Right lobe of liver (tissue), 6 donors: Measurements from ENCODE around the gene MAP7D1. TPM values are rescaled to one million over a fixed set of nuclear protein-coding genes. Genes with fewer than 3 reads are reported as not detected.
A peak's percentile ranks its signal among the peaks of the same experiment; 100 is the strongest.

Experiments used
- ATAC-seq, 4 donors: fragments of 200-7000 bp; cut with Tn5 transposase; one replicate each; pipeline ENCODE4 v1.9.1; 2020; ENCODE audit warnings: mild to moderate bottlenecking in 4 of 4, moderate library complexity in 4 of 4
- DNase-seq, 3 donors: peaks; one replicate each; pipeline ENCODE4 v3.0.0-alpha.2; 2020
- H3K27ac ChIP-seq, 3 donors: fragments of 200-600 bp; one replicate each; pipeline ENCODE4 v1.8.0; 2022
- H3K27me3 ChIP-seq, 2 donors: fragments of 200-600 bp; one replicate each; pipeline ENCODE4 v1.8.0; 2022
- H3K36me3 ChIP-seq, 4 donors: fragments of 200-600 bp; sonication (generic) in 1 of 4; one replicate each; pipeline versions ENCODE4 v1.5.1 to v1.8.0; 2017 to 2022; ENCODE audit warnings: control low read depth in 1 of 4
- H3K4me1 ChIP-seq, 4 donors: fragments of 200-600 bp; sonication (generic) in 1 of 4; one replicate each; pipeline versions ENCODE4 v1.5.1 to v1.8.0; 2017 to 2022; ENCODE audit warnings: control low read depth in 1 of 4
- H3K4me3 ChIP-seq, 3 donors: fragments of 200-600 bp; one replicate each; pipeline ENCODE4 v1.8.0; 2022
- H3K9me3 ChIP-seq, 4 donors: fragments of 200-600 bp; sonication (generic) in 1 of 4; one replicate each; pipeline versions ENCODE4 v1.5.1 to v1.8.0; 2017 to 2022; ENCODE audit warnings: control low read depth in 1 of 4
- CTCF ChIP-seq, 4 donors: fragments of 200-600 bp in 3 of 4; fragments of 450-650 bp in 1 of 4; IDR thresholded peaks; one replicate each; pipeline versions ENCODE4 v1.5.1 to v1.8.0; 2016 to 2022; ENCODE audit warnings: antibody characterized with exemption in 4 of 4, mild to moderate bottlenecking in 2 of 4
- POLR2A ChIP-seq: fragments of 450-650 bp; IDR thresholded peaks from one replicate; pipeline ENCODE4 v1.6.1; 2017; ENCODE audit warnings: antibody characterized with exemption, mild to moderate bottlenecking
- WGBS: methylation state at CpG from one replicate; pipeline ENCODE4 v1.1.6; 2018; ENCODE audit warnings: low coverage, low lambda C conversion rate; ENCODE audit not compliant: insufficient coverage; ENCODE audit errors: missing lambda C conversion rate; 5-methylcytosine and 5-hydroxymethylcytosine counted together
- intact Hi-C, 2 donors: fragments of 100-400 bp; cut with DNase I; formaldehyde crosslinking; loops; one replicate each; pipeline versions ENCODE4 v1.11.2 to v1.14.1; 2022
- total RNA-seq, 6 experiments: library from RNA; depleted of rRNA in 2 of 6; stranded (reverse); fragments of >200 nt in 2 of 6; fragmentation: NEBNext Ultra II Directional in 3 of 6; extraction: Animal tissue kit (Norgen Biotek cat#: 25700) in 3 of 6; gene quantifications; one replicate each; pipeline versions ENCODE4 v1.1.0 to v1.2.4, GENCODE V29; 2016 to 2023
- donor health status: DM: no; HTN: yes; CAD: no.
- donor health status: DM: no; HTN: no; CAD: no.
- donor health status: DM: no; HTN: no; CAD: no.
- donor health status: DM: no; HTN: yes; CAD: no.
- donor health status: DM: no; HTN: yes; CAD: no.

Gene MAP7D1
- total RNA-seq, 6 experiments from 2014 or later = 10.2 to 28.2 (median 15.8) TPM

- Histone ChIP-seq H3K27me3 (no peaks in the 10 kb centered on the region), H3K27ac (peak overlapping the region; percentile 84 to 92 (median 91)), H3K4me1 (peaks cover 0 to 31% (median 13%) of the 10 kb centered on the region in 4 donors), H3K9me3 (no peaks in the 10 kb centered on the region), H3K4me3 (peak overlapping the region; percentile 44 to 80 (median 79)), H3K36me3 (no peaks in the 10 kb centered on the region)
- DNase-seq = peak in 1 of 3 donors; percentile 45
- intact Hi-C loops = no loop called here
- no peak for ATAC-seq
- 75% methylated on average over 19 of the region's 33 CpGs for WGBS
- no peak for TF ChIP-seq POLR2A
- TF ChIP-seq CTCF (IDR thresholded peaks at IDR 0.05) = no peak
These were observed 66.8 kb downstream of the MAP7D1 start for GRCh38 chr1:36222481-36223380.

GRCh38 chr1:36223381-36223995 lies 67.5 kb downstream of the MAP7D1 start:
- 0% methylated on average over 16 of the region's 16 CpGs for WGBS
- H3K4me3 ChIP-seq = peak overlapping the region; percentile 44 to 80 (median 79)
- no peaks in the 10 kb centered on the region for H3K27me3 ChIP-seq
- ATAC-seq (peak in 2 of 4 donors; percentile 13 to 19), DNase-seq (peak in 1 of 3 donors; percentile 35)
- H3K9me3 ChIP-seq = no peaks in the 10 kb centered on the region
- peaks cover 0 to 3% (median 0%) of the 10 kb centered on the region in 4 donors for H3K36me3 ChIP-seq
- H3K27ac ChIP-seq = peak overlapping the region; percentile 84 to 92 (median 91)
- TF ChIP-seq CTCF (IDR thresholded peaks at IDR 0.05) (peak in 1 of 4 donors; percentile 10), POLR2A (no peak)
- intact Hi-C loops = no loop called here
- peaks cover 0 to 31% (median 13%) of the 10 kb centered on the region in 4 donors for H3K4me1 ChIP-seq

- H3K36me3 ChIP-seq = peaks cover 0 to 8% (median 0%) of the 10 kb centered on the region in 4 donors
- no peaks in the 10 kb centered on the region for H3K9me3 ChIP-seq
- H3K27ac ChIP-seq = peak within 1 kb of the TSS; percentile 90 to 92 (median 91)
- peak within 1 kb of the TSS; percentile 66 to 80 (median 79) for H3K4me3 ChIP-seq
- intact Hi-C loops = no loop called here
- DNase-seq = peak; percentile 100
- 0% methylated on average over 6 of the region's 45 CpGs for WGBS
- peaks cover 0 to 31% (median 13%) of the 10 kb centered on the region in 4 donors for H3K4me1 ChIP-seq
- peak; percentile 97 for TF ChIP-seq POLR2A
- no peak for TF ChIP-seq CTCF (IDR thresholded peaks at IDR 0.05)
- peak; percentile 94 to 97 (median 95) for ATAC-seq
- H3K27me3 ChIP-seq = no peaks in the 10 kb centered on the region
These were observed 68.1 kb downstream of the MAP7D1 start, which contains the start of gene THRAP3 for GRCh38 chr1:36223996-36224536. Gene THRAP3, plus strand, starts transcription at chr1:36224443. Its CDS starts 58,121 bp downstream, at chr1:36282564.

GRCh38 chr1:36224537-36225282 lies 68.8 kb downstream of the MAP7D1 start:
- Histone ChIP-seq H3K9me3 (no peaks in the 10 kb centered on the region), H3K4me1 (peaks cover 0 to 31% (median 13%) of the 10 kb centered on the region in 4 donors), H3K4me3 (peak overlapping the region; percentile 66 to 80 (median 79)), H3K27ac (peak overlapping the region; percentile 90 to 92 (median 91)), H3K36me3 (peaks cover 0 to 8% (median 0%) of the 10 kb centered on the region in 4 donors), H3K27me3 (no peaks in the 10 kb centered on the region)
- 0% methylated on average over 25 of the region's 29 CpGs for WGBS
- DNase-seq (peak; percentile 84 to 88 (median 85)), ATAC-seq (peak; percentile 72 to 82 (median 74))
- intact Hi-C loops = no loop called here
- TF ChIP-seq CTCF (IDR thresholded peaks at IDR 0.05) (peak in 3 of 4 donors; percentile 30 to 52 (median 33)), POLR2A (no peak)
